Peyer's patch (tissue), 4 donors: ENCODE measurements around the gene ZNF496.

ENCODE experiments used
- POLR2A ChIP-seq, 2 donors: fragments of 450-650 bp; IDR thresholded peaks; one replicate each; pipeline ENCODE4 v1.5.1; 2017; ENCODE audit warnings: antibody characterized with exemption in 2 of 2, mild to moderate bottlenecking in 2 of 2, moderate library complexity in 2 of 2
- TF ChIP-seq, protein P1 (sequence below), 6 experiments: fragments of 450-650 bp in 4 of 6; fragments of 200-600 bp in 2 of 6; sonication (generic) in 1 of 6; IDR thresholded peaks; one replicate each; pipeline ENCODE4 v1.5.1; 2017 to 2019; ENCODE audit warnings: antibody characterized with exemption in 6 of 6, mild to moderate bottlenecking in 3 of 6, moderate library complexity in 1 of 6

GRCh38 chr1:247360116-247360898 lies 28.6 kb upstream of the ZNF496 start:
- TF ChIP-seq, protein P1, sequence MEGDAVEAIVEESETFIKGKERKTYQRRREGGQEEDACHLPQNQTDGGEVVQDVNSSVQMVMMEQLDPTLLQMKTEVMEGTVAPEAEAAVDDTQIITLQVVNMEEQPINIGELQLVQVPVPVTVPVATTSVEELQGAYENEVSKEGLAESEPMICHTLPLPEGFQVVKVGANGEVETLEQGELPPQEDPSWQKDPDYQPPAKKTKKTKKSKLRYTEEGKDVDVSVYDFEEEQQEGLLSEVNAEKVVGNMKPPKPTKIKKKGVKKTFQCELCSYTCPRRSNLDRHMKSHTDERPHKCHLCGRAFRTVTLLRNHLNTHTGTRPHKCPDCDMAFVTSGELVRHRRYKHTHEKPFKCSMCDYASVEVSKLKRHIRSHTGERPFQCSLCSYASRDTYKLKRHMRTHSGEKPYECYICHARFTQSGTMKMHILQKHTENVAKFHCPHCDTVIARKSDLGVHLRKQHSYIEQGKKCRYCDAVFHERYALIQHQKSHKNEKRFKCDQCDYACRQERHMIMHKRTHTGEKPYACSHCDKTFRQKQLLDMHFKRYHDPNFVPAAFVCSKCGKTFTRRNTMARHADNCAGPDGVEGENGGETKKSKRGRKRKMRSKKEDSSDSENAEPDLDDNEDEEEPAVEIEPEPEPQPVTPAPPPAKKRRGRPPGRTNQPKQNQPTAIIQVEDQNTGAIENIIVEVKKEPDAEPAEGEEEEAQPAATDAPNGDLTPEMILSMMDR (IDR thresholded peaks at IDR 0.05): no peak
- TF ChIP-seq POLR2A (IDR thresholded peaks at IDR 0.05): no peak
